Breast epithelium (tissue), 4 donors: ENCODE data around the gene RIPPLY3. TPM values are rescaled to one million over a fixed set of nuclear protein-coding genes. Genes with fewer than 3 reads are reported as not detected.

Experiments used
- DNase-seq, 2 donors: peaks; one replicate each; pipeline ENCODE4 v3.0.0-alpha.2; 2019; ENCODE audit warnings: low spot score in 2 of 2
- H3K27ac ChIP-seq, 2 donors: fragments of 200-600 bp; sonication (generic) in 1 of 2; one replicate each; pipeline ENCODE4 v1.5.1; 2016 to 2019; ENCODE audit warnings: mild to moderate bottlenecking in 1 of 2
- H3K27me3 ChIP-seq, 2 donors: fragments of 200-600 bp; sonication (generic) in 1 of 2; one replicate each; pipeline versions ENCODE4 v1.5.1 to v1.6.0; 2017 to 2019; ENCODE audit warnings: control low read depth in 1 of 2, mild to moderate bottlenecking in 1 of 2
- H3K36me3 ChIP-seq: fragments of 200-600 bp; one replicate; pipeline ENCODE4 v1.5.1; 2019
- H3K4me1 ChIP-seq, 2 donors: fragments of 200-600 bp; sonication (generic); one replicate each; pipeline ENCODE4 v1.5.1; 2016 to 2019; ENCODE audit warnings: control low read depth in 1 of 2
- H3K4me3 ChIP-seq, 3 donors: fragments of 200-600 bp; sonication (generic); 1 replicate in 2 of 3; 2 replicates in 1 of 3; pipeline ENCODE4 v1.5.1; 2016 to 2019; ENCODE audit warnings: mild to moderate bottlenecking in 3 of 3, moderate library complexity in 2 of 3
- H3K9me3 ChIP-seq, 2 donors: fragments of 200-600 bp; sonication (generic) in 1 of 2; one replicate each; pipeline ENCODE4 v1.5.1; 2016 to 2019; ENCODE audit warnings: control low read depth in 1 of 2
- POLR2A ChIP-seq: fragments of 450-650 bp; IDR thresholded peaks from one replicate; pipeline ENCODE4 v1.6.1; 2016; ENCODE audit warnings: antibody characterized with exemption, mild to moderate bottlenecking, moderate library complexity
- POLR2AphosphoS5 ChIP-seq, 3 donors: sonication (generic); formaldehyde crosslinking; IDR thresholded peaks; one replicate each; pipeline ENCODE4 v1.6.1; 2017; ENCODE audit warnings: antibody characterized with exemption in 3 of 3
- intact Hi-C: fragments of 100-400 bp; cut with DNase I; formaldehyde crosslinking; loops from one replicate; pipeline ENCODE4 v1.15.1; 2023; ENCODE audit warnings: low total_unique reads
- total RNA-seq, 3 donors: library from RNA; depleted of rRNA; stranded (reverse); fragments of >200 nt; gene quantifications; one replicate each; pipeline ENCODE4 v1.1.0, GENCODE V29; 2016
- TF ChIP-seq, protein P1 (sequence below), 3 donors: fragments of 450-650 bp; IDR thresholded peaks; one replicate each; pipeline ENCODE4 v1.5.1; 2016 to 2017; ENCODE audit warnings: antibody characterized with exemption in 3 of 3, mild to moderate bottlenecking in 3 of 3, moderate library complexity in 3 of 3

The RIPPLY3 gene
- total RNA-seq, 3 donors from 2014 or later, result 0.16 to 0.44 TPM; not detected in 1

DNA sequence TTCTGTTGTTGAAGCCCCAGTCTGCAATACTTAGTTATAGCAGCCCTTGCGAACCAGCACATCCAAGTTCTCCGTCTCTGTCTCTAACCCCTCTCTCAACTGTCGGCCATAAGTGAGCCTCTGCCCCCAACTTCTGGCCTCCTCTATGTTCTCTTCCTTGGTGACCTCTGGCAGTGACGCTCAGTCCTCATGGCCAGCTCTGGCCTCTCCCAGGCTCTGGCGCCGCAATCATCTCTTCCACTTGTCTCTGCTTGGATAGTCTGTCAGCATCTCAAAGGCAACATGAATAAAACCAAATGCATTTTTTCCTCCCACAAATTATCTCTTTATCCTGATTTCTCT, 31.7 kb upstream of the RIPPLY3 start:
- no peaks in the 10 kb centered on the region for H3K36me3 ChIP-seq
- no peak overlapping the region for H3K27ac ChIP-seq
- no peaks in the 10 kb centered on the region for H3K9me3 ChIP-seq
- peaks cover 0 to 10% of the 10 kb centered on the region in 2 donors for H3K4me1 ChIP-seq
- intact Hi-C loops, result no loop called here
- TF ChIP-seq, protein P1, sequence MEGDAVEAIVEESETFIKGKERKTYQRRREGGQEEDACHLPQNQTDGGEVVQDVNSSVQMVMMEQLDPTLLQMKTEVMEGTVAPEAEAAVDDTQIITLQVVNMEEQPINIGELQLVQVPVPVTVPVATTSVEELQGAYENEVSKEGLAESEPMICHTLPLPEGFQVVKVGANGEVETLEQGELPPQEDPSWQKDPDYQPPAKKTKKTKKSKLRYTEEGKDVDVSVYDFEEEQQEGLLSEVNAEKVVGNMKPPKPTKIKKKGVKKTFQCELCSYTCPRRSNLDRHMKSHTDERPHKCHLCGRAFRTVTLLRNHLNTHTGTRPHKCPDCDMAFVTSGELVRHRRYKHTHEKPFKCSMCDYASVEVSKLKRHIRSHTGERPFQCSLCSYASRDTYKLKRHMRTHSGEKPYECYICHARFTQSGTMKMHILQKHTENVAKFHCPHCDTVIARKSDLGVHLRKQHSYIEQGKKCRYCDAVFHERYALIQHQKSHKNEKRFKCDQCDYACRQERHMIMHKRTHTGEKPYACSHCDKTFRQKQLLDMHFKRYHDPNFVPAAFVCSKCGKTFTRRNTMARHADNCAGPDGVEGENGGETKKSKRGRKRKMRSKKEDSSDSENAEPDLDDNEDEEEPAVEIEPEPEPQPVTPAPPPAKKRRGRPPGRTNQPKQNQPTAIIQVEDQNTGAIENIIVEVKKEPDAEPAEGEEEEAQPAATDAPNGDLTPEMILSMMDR (IDR thresholded peaks at IDR 0.05), result no peak
- no peak for TF ChIP-seq POLR2A
- TF ChIP-seq POLR2AphosphoS5 (IDR thresholded peaks at IDR 0.05), result no peak
- no peak overlapping the region for H3K4me3 ChIP-seq
- DNase-seq, result no peak
- no peaks in the 10 kb centered on the region for H3K27me3 ChIP-seq

DNA sequence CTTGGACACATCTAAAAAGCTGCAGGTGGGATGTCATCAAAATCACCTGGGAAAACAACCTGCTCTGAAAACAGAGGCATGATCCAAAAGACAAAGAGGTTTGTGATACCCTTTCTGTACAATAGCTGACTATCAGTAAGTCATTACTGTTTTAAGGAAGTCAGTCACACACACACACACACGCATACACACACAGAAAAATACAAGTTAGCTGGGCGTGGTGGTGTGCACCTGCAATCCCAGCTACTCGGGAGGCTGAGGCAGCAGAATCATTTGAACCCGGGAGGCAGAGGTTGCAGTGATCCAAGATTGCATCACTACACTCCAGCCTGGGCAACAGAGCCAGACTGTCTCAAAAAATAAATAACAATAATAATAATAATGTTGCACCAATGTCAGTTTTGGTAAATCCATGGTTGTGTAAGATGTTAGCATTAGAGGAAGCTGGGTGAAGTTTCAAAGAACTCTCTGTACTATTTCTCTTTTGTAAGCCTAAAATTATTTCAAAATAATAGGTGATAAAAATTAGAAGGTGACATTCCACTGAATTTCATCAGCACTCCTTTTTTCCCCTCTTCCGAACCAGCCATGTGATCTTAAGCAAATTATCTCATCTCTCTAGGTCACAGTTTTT, 30.2 kb upstream of the RIPPLY3 start:
- Histone ChIP-seq H3K9me3 (no peaks in the 10 kb centered on the region), H3K4me3 (no peak overlapping the region), H3K27me3 (no peaks in the 10 kb centered on the region), H3K4me1 (peaks cover 0 to 10% of the 10 kb centered on the region in 2 donors), H3K27ac (no peak overlapping the region), H3K36me3 (no peaks in the 10 kb centered on the region)
- intact Hi-C loops, result no loop called here
- TF ChIP-seq, protein P1 (IDR thresholded peaks at IDR 0.05), result no peak
- TF ChIP-seq POLR2AphosphoS5 (IDR thresholded peaks at IDR 0.05) (no peak), POLR2A (no peak)
- no peak for DNase-seq

DNA sequence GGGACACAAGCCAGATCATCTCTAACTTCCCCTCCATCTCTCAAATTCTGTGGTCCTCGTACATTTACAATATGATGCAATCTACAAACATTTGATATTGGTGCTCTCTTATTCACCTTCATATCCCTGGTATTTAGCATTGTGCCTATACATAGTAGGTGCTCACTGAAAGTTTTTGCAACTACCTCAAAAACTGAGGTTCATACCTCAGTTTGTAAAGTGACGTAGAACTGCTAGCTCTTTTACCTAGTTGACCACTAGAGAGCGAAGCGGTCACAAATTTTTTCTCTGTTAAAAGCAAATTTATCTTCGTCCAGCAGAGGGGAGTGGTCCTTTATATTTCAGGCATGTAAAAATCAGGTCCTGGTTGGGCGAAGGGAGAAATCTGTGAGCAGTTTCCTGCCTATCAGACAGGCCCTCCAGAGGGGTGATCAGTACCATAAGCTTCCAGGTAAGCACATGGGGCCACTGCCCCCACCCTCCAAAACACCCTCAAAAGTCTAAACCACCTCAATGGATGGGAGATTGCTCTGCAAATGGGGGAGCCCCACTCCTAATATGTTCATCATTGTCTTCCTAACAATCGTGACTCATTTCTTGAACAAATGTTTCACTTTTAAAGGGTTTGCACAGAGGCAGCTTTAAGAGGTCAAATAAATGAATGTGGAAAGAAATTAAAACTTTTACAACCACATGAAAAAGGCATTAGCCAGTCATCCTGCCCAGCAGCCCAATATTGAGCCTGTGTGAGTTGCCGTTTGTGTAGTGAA, 29.4 kb upstream of the RIPPLY3 start:
- Histone ChIP-seq H3K27me3 (no peaks in the 10 kb centered on the region), H3K4me3 (peak overlapping the region in 2 of 3 donors; percentile 0 to 46), H3K27ac (peak overlapping the region; percentile 58 to 73), H3K9me3 (no peaks in the 10 kb centered on the region), H3K4me1 (peaks cover 0 to 10% of the 10 kb centered on the region in 2 donors), H3K36me3 (no peaks in the 10 kb centered on the region)
- TF ChIP-seq POLR2A, result no peak
- TF ChIP-seq, protein P1 (IDR thresholded peaks at IDR 0.05), result peak; percentile 58 to 69 (median 58)
- DNase-seq, result no peak
- intact Hi-C loops, result no loop called here

DNA sequence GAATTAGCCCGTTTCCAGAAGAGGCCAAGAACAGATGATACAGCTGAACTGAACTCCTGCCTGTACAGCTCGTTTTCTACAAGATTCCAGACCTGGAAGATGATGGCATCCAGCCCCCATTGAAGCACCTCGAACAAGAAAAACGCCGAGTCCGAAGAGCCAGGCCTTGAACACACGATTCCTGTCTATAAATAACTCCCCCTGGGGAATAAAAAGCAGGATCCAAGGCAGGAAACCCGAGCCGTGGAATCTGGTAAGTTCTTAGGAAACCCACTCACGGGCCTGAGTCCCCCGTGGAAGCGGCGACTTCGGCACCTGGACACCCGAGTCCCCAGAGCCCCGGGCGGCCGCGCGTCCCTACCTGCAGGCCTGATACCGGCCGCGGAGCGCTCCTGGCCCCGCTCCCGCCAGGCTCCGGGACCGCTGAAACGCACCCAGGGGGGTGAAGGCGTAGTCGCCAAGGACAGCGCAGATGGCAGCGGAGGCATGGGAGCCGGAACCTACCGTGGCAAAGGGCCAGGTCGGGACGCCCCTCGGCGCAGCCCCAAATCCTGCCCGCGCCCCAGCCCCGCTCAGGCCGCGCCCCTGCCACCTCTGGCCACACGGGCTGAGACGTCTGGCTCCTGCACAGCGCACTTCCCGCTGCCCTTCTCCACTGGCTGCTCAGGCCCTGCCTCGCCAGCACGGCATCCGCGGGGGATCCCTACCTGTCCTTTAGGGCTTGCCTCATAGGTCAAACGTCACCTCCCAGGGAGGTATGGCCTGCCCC, 26.0 kb upstream of the RIPPLY3 start:
- peak in 1 of 2 donors; percentile 60 for DNase-seq

More for the DNA sequence above, 26.0 kb upstream of the RIPPLY3 start:
- intact Hi-C loops, result no loop called here
- H3K4me3 ChIP-seq, result peak overlapping the region; percentile 39 to 82 (median 56)
- no peaks in the 10 kb centered on the region for H3K9me3 ChIP-seq
- peaks cover 0 to 10% of the 10 kb centered on the region in 2 donors for H3K4me1 ChIP-seq
- TF ChIP-seq POLR2A, result no peak
- TF ChIP-seq, protein P1 (IDR thresholded peaks at IDR 0.05), result peak in 1 of 3 donors; percentile 20
- H3K27me3 ChIP-seq, result no peaks in the 10 kb centered on the region
- peak overlapping the region; percentile 74 to 85 for H3K27ac ChIP-seq
- H3K36me3 ChIP-seq, result no peaks in the 10 kb centered on the region
